Uterus (tissue), 2 donors: Measurements from ENCODE around the gene KIF2A.

Experiments used
- POLR2A ChIP-seq, 2 donors: fragments of 450-650 bp; IDR thresholded peaks; one replicate each; pipeline ENCODE4 v1.6.1; 2016; ENCODE audit warnings: antibody characterized with exemption in 2 of 2, mild to moderate bottlenecking in 1 of 2, moderate library complexity in 1 of 2
- TF ChIP-seq, protein P1 (sequence below), 4 experiments: fragments of 200-600 bp in 2 of 4; fragments of 450-650 bp in 2 of 4; sonication (generic) in 2 of 4; IDR thresholded peaks; one replicate each; pipeline ENCODE4 v1.5.1; 2016 to 2019; ENCODE audit warnings: antibody characterized with exemption in 4 of 4, mild to moderate bottlenecking in 2 of 4, moderate library complexity in 1 of 4

DNA sequence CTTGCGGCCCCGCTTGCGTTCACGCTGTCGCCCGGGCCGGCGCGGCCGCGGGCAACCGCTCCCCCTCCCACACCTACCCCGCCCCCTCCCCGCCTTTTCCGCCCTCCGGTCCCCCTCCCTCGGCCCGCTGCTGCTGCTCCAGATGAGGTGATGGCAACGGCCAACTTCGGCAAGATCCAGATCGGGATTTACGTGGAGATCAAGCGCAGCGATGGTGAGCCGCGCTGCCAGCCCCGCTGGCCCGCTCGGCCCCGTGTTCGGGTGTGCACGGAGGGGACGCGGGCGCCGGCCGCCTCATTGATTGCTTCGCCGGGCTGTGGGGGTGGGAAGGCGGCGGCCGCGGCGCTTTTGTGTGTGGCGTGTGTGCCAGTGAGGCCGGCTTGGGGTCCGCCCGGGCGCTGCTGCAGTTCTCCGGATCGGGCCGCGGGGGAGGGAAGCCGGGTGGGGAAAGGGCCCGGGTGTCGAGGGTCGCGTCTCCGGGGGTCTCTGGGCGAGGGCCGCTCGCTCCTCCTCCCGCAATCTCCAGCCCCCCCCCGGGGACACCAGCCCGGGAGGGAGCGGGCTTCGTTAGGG is 403 bp downstream of the KIF2A start:
- TF ChIP-seq, protein P1, sequence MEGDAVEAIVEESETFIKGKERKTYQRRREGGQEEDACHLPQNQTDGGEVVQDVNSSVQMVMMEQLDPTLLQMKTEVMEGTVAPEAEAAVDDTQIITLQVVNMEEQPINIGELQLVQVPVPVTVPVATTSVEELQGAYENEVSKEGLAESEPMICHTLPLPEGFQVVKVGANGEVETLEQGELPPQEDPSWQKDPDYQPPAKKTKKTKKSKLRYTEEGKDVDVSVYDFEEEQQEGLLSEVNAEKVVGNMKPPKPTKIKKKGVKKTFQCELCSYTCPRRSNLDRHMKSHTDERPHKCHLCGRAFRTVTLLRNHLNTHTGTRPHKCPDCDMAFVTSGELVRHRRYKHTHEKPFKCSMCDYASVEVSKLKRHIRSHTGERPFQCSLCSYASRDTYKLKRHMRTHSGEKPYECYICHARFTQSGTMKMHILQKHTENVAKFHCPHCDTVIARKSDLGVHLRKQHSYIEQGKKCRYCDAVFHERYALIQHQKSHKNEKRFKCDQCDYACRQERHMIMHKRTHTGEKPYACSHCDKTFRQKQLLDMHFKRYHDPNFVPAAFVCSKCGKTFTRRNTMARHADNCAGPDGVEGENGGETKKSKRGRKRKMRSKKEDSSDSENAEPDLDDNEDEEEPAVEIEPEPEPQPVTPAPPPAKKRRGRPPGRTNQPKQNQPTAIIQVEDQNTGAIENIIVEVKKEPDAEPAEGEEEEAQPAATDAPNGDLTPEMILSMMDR (IDR thresholded peaks at IDR 0.05), result no peak
- no peak for TF ChIP-seq POLR2A (IDR thresholded peaks at IDR 0.05)
